Mucosa of rectum (tissue), 2 donors: Measurements from ENCODE around the gene MIS18BP1.
A peak's percentile ranks its signal among the peaks of the same experiment; 100 is the strongest.

Source experiments
- H3K27ac ChIP-seq, 2 donors: one replicate each; pipeline ENCODE4 v1.7.0; 2013; ENCODE audit warnings: inconsistent platforms in 2 of 2, low read depth in 2 of 2, low read length in 2 of 2
- H3K27me3 ChIP-seq, 2 donors: one replicate each; pipeline ENCODE4 v1.7.0; 2013; ENCODE audit warnings: low read length in 2 of 2; ENCODE audit not compliant: control insufficient read depth in 2 of 2, insufficient read depth in 2 of 2
- H3K36me3 ChIP-seq, 2 donors: one replicate each; pipeline ENCODE4 v1.7.0; 2013; ENCODE audit warnings: low read length in 2 of 2; ENCODE audit not compliant: control insufficient read depth in 2 of 2, insufficient read depth in 2 of 2
- H3K4me1 ChIP-seq, 2 donors: one replicate each; pipeline ENCODE4 v1.7.0; 2013; ENCODE audit warnings: low read length in 2 of 2, mild to moderate bottlenecking in 1 of 2; ENCODE audit not compliant: control insufficient read depth in 2 of 2, insufficient read depth in 2 of 2
- H3K4me3 ChIP-seq, 2 donors: one replicate each; pipeline ENCODE4 v1.7.0; 2013; ENCODE audit warnings: low read length in 2 of 2
- H3K9ac ChIP-seq, 2 donors: one replicate each; pipeline ENCODE4 v1.7.0; 2013; ENCODE audit warnings: low read length in 2 of 2, low read depth in 1 of 2, mild to moderate bottlenecking in 1 of 2
- H3K9me3 ChIP-seq, 2 donors: one replicate each; pipeline ENCODE4 v1.7.0; 2013; ENCODE audit warnings: low read length in 2 of 2; ENCODE audit not compliant: control insufficient read depth in 2 of 2
- donor health status: healthy.
- donor health status: Normal muscosa, but diverticular disease.

Gene MIS18BP1

DNA sequence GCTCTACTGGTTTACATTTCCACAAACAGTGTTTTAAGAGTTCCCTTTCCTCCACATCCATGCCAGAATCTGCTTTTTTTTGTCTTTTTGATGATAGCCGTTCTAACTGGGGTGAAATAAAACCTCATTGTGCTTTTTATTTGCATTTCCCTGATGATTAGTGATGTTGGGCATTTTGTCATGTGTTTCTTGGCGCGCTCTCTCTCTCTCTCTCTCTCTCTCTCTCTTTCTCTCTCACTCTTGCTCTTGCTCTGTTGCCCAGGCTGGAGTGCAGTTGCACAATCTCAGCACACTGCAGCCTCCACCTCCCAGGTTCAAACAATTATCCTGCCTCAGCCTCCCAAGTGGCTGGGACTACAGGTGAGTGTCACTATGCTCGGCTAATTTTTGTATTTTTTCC, 9.6 kb upstream of the MIS18BP1 start:
- no peak overlapping the region for H3K9ac ChIP-seq
- no peaks in the 10 kb centered on the region for H3K4me1 ChIP-seq
- H3K9me3 ChIP-seq, result peaks cover 0 to 5% of the 10 kb centered on the region in 2 donors
- H3K27ac ChIP-seq, result no peak overlapping the region
- H3K36me3 ChIP-seq, result no peaks in the 10 kb centered on the region
- H3K27me3 ChIP-seq, result no peaks in the 10 kb centered on the region
- H3K4me3 ChIP-seq, result no peak overlapping the region

DNA sequence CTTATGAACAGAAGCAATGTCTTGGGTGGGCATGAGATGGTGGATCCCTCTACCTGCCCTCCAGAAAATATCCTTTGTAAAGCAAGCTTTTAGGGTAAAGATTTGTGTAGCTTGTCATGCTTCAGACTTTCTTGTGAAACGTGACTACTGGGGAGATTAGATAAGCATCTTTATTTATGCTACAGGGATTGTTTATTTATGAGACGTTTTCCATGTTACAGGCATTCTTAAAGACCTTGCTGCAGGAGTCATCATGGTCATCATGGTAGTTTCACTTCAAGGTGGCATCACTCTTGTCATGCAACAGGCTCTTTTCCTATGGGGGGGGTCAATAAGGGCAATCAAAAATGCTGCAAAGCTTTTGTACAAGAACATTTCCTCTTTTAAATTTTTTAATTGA, 8.2 kb upstream of the MIS18BP1 start:
- peaks cover 0 to 5% of the 10 kb centered on the region in 2 donors for H3K9me3 ChIP-seq
- H3K4me3 ChIP-seq, result no peak overlapping the region
- no peak overlapping the region for H3K27ac ChIP-seq
- H3K4me1 ChIP-seq, result no peaks in the 10 kb centered on the region
- H3K9ac ChIP-seq, result no peak overlapping the region
- no peaks in the 10 kb centered on the region for H3K36me3 ChIP-seq
- no peaks in the 10 kb centered on the region for H3K27me3 ChIP-seq

DNA sequence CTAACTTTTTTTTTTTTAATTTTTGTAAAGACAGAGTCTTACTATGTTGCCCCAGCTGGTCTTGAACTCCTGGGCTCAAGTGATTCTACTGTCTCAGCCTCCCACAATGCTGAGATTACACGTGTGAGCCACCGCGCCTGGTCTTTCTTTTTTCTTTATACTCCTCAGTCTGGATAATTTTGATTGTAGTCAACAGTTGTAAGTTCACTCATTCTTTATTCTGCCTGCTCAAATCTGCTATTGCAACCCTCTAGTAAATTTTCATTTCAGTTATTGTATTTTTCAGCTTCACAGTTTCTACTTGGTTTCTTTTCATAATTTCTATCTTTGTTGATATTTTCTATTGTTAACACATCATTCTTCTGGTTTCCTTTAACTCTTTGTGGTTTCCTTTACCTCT, 5.8 kb upstream of the MIS18BP1 start:
- H3K27me3 ChIP-seq, result no peaks in the 10 kb centered on the region
- no peak overlapping the region for H3K9ac ChIP-seq
- peaks cover 0 to under 1% of the 10 kb centered on the region in 2 donors for H3K4me1 ChIP-seq
- no peak overlapping the region for H3K4me3 ChIP-seq
- H3K9me3 ChIP-seq, result peaks cover 0 to 5% of the 10 kb centered on the region in 2 donors
- no peaks in the 10 kb centered on the region for H3K36me3 ChIP-seq
- H3K27ac ChIP-seq, result no peak overlapping the region

DNA sequence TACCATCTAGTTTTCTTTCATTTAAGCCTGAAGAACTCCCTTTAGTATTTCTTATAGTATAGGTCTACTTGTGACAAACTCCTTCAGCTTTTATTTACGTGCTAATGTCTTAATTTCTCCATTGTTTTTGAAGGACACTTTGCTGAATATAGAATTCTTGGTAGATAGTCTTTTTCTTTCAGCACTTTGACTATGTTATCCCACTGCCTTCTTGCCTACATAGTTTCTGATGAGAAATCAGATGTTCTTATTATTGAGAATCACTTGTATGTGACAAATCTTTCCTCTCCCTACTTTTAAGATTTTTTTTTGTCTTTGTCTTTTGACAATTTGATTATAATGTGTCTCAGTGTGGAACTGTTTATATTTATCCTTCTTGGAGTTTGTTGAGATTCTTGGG, 5.1 kb upstream of the MIS18BP1 start:
- Histone ChIP-seq H3K27ac (no peak overlapping the region), H3K4me3 (no peak overlapping the region), H3K9ac (no peak overlapping the region), H3K9me3 (peaks cover 0 to 5% of the 10 kb centered on the region in 2 donors), H3K36me3 (no peaks in the 10 kb centered on the region), H3K27me3 (no peaks in the 10 kb centered on the region), H3K4me1 (peaks cover 3 to 4% of the 10 kb centered on the region in 2 donors)

DNA sequence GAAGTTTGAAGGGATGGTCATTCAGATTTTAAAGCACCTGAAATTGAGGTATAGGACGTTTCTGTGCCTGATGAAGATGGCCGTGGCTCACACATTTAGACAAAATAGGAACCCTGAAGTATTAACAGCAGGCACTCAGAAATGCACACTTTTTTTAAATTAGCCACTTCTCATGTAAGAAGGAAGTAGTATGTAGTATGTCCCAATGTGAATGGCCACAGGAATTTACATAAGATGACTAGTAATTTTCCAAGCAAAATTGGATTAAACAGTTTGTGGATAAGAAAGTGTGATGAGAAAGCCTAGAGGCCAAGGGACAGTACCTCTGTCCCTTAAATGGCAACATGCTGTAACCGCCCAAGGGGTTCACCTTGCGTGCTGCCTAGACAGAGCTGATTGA, 1.8 kb upstream of the MIS18BP1 start:
- Histone ChIP-seq H3K9me3 (peaks cover 0 to 5% of the 10 kb centered on the region in 2 donors), H3K9ac (no peak overlapping the region), H3K4me3 (no peak overlapping the region), H3K27me3 (no peaks in the 10 kb centered on the region), H3K36me3 (no peaks in the 10 kb centered on the region), H3K4me1 (peaks cover 3 to 14% of the 10 kb centered on the region in 2 donors), H3K27ac (no peak overlapping the region)

DNA sequence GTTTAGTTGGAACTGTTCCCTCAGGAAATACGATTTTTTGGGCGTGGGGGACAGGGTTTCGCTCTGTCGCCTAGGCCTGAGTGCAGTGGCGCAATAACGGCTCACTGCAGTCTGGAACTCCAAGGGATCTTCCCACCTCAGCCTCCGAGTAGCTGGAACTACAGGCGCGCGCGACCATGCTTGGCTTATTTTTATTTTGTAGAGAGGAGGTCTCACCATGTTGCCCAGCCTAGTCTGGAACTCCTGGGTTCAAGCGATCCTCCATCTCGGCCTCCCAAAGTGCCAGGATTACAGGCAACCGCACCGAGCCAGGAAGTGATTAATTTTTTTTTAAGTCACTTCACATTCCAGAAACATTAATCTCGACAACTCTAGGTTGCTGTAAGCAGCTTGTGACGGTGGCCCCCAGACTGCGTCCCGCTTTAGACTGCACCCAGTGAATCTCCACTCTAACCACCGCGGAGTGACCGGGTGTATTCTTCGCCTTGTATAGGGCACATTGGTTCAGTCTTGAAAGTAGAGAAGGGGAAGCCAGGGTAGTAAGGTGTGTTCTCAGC, 830 bp upstream of the MIS18BP1 start:
- peak overlapping the region; percentile 92 to 94 for H3K9ac ChIP-seq
- H3K27me3 ChIP-seq, result no peaks in the 10 kb centered on the region

DNA sequence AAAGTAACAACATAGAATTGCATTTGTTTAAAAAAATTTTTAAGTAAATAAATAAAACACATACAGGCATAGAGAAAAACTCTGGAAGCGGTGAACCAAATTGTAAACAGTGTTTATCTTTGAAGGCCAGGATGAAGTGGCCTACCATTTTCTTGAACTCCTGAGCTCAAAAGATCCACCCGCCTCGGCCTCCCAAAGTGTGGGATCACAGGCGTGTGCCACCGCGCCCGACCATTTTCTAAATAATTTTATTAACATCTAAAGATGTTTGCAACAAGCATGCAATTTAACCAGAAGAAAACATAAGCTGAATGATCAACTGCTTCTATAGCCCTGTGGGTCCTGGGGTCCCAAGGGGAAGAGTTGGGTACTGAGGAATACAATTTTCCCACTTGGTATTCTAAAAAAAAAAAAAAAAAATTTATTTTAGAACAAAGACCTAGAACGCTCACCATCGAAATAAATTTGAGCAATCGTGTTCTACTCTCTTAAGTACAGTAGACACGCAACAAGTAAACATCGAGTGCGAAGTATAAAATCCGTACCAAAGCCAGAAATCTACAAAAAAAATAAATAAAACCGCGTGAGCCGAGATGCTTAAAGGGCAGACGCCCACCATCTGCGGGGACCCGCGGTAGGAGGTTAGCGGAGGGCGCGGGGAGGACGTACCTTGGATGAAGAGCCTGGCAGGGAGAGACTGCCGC, 484 bp downstream of the MIS18BP1 start:
- Histone ChIP-seq H3K27ac (peak overlapping the region; percentile 89 to 95), H3K4me1 (peaks cover 3 to 14% of the 10 kb centered on the region in 2 donors), H3K36me3 (no peaks in the 10 kb centered on the region), H3K9me3 (no peaks in the 10 kb centered on the region), H3K27me3 (no peaks in the 10 kb centered on the region), H3K4me3 (peak overlapping the region; percentile 88 to 91), H3K9ac (peak overlapping the region; percentile 92 to 94)

More for the DNA sequence above, 830 bp upstream of the MIS18BP1 start:
- Histone ChIP-seq H3K4me3 (peak overlapping the region; percentile 88 to 91), H3K27ac (peak overlapping the region; percentile 89 to 95), H3K4me1 (peaks cover 3 to 14% of the 10 kb centered on the region in 2 donors), H3K9me3 (peaks cover 0 to 1% of the 10 kb centered on the region in 2 donors), H3K36me3 (no peaks in the 10 kb centered on the region)

DNA sequence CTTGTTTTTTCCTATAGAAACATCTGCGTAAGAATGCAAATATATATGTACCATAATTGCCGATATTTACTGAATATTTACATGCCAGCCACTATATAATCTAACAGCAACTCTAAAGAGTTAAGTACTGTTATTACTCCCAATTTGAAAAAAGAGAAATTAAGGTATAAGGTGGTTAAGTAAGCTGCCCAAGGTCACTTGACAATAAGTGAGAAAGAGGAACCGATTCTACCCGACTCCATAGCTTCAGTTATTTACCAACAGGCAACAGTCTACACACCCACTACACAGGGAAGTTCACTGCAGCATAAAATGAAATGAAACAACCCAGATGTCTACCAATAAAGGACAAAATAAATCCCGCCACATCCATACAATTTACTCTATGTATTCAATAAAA, 1.1 kb downstream of the MIS18BP1 start:
- peak overlapping the region; percentile 18 to 94 for H3K9ac ChIP-seq
- peaks cover 3 to 14% of the 10 kb centered on the region in 2 donors for H3K4me1 ChIP-seq
- peak overlapping the region in 1 of 2 donors; percentile 95 for H3K27ac ChIP-seq

DNA sequence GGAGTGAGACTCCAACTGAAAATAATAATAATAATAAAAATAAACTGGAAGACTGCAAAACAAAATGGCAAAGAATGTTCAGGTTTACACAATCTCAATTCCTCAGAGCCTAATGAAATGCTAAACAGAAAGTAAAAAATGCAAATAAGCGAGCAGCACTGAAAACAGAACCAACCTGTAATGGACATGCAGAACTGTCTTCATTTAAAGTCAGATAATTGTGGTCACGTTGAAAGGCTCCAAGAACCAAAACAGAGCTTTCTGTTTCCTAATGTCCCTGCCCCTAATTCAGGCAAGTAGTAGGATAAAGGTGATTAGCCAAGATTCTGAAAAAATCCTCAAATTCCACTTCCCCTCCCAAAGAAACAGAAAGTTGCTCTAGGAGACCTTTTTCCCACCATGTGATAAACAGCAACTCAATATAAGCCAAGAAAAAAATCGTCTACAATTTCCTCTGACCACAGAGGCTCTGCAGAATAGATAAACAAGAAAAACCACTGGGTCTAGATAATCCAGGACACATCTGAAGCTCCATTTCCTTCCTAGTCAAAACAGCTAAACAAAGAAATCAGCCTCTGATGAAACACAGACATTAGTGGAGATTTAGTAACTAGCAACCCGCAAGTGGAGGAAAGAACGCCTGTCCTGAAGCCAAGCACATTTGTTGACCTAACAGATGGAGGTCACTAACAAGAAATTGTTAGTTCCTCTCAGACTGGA, 3.0 kb downstream of the MIS18BP1 start:
- Histone ChIP-seq H3K36me3 (peaks cover 0 to 4% of the 10 kb centered on the region in 2 donors), H3K9ac (peak overlapping the region; percentile 5 to 24), H3K27ac (peak overlapping the region; percentile 38 to 42), H3K4me3 (peak overlapping the region in 1 of 2 donors; percentile 27), H3K9me3 (no peaks in the 10 kb centered on the region), H3K27me3 (no peaks in the 10 kb centered on the region), H3K4me1 (peaks cover 5 to 14% of the 10 kb centered on the region in 2 donors)

More for the DNA sequence above, 1.1 kb downstream of the MIS18BP1 start:
- Histone ChIP-seq H3K4me3 (peak overlapping the region; percentile 88 to 91), H3K27me3 (no peaks in the 10 kb centered on the region), H3K9me3 (no peaks in the 10 kb centered on the region), H3K36me3 (no peaks in the 10 kb centered on the region)

DNA sequence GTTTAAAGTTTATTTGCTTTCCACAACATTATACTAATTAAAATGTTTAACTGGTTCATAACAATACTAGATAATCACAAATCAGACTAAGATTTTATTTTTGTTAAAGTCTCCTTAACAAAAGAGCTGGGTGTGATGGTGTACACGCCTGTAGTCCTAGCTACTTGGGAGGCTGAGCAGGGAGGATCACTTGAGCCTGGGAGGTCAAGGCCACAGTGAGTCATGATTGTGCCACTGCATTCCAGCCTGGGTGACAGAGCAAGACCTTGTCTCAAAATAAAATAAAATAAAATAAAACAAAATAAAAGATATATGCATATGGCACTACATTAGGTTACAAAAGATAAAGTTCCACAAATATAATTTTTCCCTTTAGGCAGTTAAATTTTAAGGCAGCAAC, 5.6 kb downstream of the MIS18BP1 start:
- H3K9me3 ChIP-seq, result no peaks in the 10 kb centered on the region
- peaks cover 0 to 4% of the 10 kb centered on the region in 2 donors for H3K36me3 ChIP-seq
- no peak overlapping the region for H3K9ac ChIP-seq
- peaks cover 2 to 7% of the 10 kb centered on the region in 2 donors for H3K4me1 ChIP-seq
- no peak overlapping the region for H3K4me3 ChIP-seq
- no peaks in the 10 kb centered on the region for H3K27me3 ChIP-seq
- H3K27ac ChIP-seq, result no peak overlapping the region
